ENCODE measurements around the gene LTA.

DNA sequence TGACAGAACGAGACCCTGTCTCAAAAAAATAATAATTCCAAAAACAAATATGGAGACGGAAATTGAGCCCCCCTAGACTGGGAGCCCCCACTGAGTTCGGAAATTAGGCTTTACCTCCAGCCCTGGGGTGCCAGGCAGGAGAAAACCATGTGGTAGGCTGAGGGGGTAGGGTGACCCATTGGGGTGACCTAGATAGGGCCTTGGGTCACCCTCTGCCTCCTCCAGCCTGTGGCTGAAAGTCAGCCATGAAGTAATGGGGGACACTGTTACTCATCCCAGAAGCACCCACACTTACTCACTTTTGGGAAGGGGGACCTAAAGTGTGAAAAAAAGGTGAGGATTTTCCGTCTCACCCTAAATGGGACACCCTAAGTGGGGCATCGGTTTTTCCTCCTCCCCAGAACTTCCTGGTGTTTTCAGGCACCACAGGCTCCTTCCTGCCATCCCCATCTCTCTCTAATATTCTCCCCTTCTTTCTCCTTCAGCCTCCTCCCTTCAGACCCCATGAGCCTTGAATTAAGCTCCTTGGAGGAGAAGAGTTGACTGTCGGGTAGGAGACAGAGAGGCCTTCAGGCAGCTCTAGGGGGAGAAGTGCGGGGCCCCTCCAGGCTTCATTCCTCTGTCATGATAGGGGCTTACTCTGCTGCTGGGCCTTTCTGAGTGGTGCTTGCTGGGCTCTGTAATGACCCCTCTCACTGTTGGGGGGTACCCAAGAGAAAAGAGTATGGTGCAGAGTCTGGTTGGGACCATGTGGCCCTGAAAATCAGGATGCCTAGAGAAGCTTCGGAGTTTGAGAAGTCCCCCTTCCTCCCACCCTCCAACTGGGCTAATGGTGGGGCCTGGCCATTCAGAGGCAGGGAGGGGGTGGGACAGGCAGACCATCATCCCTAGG, 7.7 kb downstream of the LTA start:
- TF ChIP-seq, protein P1, sequence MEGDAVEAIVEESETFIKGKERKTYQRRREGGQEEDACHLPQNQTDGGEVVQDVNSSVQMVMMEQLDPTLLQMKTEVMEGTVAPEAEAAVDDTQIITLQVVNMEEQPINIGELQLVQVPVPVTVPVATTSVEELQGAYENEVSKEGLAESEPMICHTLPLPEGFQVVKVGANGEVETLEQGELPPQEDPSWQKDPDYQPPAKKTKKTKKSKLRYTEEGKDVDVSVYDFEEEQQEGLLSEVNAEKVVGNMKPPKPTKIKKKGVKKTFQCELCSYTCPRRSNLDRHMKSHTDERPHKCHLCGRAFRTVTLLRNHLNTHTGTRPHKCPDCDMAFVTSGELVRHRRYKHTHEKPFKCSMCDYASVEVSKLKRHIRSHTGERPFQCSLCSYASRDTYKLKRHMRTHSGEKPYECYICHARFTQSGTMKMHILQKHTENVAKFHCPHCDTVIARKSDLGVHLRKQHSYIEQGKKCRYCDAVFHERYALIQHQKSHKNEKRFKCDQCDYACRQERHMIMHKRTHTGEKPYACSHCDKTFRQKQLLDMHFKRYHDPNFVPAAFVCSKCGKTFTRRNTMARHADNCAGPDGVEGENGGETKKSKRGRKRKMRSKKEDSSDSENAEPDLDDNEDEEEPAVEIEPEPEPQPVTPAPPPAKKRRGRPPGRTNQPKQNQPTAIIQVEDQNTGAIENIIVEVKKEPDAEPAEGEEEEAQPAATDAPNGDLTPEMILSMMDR (optimal IDR thresholded peaks at IDR 0.05 in 1 of 3, IDR thresholded peaks at IDR 0.05 in 1 of 3, conservative IDR thresholded peaks at IDR 0.05 in 1 of 3; ENCODE audit: extremely low read depth in 1 of 3, insufficient read depth in 2 of 3, low read length in 3 of 3) = no peak
- no peak for TF ChIP-seq EZH2 (IDR thresholded peaks at IDR 0.05; ENCODE audit: low read length)

Data from keratinocyte (primary cell).